Measurements from ENCODE around the gene AHDC1. TPM values are rescaled to one million over a fixed set of nuclear protein-coding genes. Genes with fewer than 3 reads are reported as not detected.
"Not testable (repeated sequence)": the region's sequence is repeated elsewhere in the genome, so short reads cannot be mapped to it uniquely, and the experiment has no call there.

The AHDC1 gene
- total and polyA plus RNA-seq, 9 of the 15 experiments (the other 6 are each of a cell fraction or from before 2014, with no cell fraction given) = 0.21 to 36.4 (median 4.7) TPM

DNA sequence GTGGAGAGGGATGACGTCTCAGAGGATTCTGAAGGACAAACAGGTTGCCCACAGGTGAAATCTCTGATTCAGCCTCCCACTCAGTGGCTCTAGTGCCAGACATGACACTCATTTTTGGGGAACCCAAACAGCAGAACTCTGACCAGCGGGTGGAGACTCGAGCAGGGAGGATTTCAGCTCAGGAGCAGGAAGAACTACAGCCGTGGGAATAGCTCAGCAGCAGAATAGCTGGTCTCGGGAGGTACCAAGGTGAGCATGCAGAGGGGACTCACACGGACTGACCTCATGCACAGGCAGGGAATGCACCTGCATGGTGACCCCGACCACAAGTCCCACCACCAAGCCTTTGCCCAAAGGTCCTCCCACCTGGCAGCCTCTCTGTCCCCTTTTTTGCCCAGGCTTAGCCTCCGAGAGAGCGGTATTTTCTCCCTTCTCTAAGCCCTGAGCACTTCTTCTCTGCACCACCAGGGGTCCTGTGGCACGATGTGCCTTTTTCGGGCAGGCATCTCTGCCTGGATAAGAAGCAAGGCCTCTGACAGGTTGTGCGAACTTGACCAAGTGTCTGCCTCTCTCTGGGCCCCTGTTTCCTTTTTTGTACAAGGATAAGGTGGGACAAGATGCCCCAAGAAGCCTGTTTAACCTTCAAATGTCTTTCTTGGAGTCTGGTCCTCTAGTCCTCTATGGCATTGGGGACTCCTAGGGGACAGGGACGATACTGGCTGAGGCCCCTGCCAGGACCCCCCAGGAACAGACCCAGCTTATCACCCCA, 39.8 kb upstream of the AHDC1 start (continued):
- TF ChIP-seq, protein P1, sequence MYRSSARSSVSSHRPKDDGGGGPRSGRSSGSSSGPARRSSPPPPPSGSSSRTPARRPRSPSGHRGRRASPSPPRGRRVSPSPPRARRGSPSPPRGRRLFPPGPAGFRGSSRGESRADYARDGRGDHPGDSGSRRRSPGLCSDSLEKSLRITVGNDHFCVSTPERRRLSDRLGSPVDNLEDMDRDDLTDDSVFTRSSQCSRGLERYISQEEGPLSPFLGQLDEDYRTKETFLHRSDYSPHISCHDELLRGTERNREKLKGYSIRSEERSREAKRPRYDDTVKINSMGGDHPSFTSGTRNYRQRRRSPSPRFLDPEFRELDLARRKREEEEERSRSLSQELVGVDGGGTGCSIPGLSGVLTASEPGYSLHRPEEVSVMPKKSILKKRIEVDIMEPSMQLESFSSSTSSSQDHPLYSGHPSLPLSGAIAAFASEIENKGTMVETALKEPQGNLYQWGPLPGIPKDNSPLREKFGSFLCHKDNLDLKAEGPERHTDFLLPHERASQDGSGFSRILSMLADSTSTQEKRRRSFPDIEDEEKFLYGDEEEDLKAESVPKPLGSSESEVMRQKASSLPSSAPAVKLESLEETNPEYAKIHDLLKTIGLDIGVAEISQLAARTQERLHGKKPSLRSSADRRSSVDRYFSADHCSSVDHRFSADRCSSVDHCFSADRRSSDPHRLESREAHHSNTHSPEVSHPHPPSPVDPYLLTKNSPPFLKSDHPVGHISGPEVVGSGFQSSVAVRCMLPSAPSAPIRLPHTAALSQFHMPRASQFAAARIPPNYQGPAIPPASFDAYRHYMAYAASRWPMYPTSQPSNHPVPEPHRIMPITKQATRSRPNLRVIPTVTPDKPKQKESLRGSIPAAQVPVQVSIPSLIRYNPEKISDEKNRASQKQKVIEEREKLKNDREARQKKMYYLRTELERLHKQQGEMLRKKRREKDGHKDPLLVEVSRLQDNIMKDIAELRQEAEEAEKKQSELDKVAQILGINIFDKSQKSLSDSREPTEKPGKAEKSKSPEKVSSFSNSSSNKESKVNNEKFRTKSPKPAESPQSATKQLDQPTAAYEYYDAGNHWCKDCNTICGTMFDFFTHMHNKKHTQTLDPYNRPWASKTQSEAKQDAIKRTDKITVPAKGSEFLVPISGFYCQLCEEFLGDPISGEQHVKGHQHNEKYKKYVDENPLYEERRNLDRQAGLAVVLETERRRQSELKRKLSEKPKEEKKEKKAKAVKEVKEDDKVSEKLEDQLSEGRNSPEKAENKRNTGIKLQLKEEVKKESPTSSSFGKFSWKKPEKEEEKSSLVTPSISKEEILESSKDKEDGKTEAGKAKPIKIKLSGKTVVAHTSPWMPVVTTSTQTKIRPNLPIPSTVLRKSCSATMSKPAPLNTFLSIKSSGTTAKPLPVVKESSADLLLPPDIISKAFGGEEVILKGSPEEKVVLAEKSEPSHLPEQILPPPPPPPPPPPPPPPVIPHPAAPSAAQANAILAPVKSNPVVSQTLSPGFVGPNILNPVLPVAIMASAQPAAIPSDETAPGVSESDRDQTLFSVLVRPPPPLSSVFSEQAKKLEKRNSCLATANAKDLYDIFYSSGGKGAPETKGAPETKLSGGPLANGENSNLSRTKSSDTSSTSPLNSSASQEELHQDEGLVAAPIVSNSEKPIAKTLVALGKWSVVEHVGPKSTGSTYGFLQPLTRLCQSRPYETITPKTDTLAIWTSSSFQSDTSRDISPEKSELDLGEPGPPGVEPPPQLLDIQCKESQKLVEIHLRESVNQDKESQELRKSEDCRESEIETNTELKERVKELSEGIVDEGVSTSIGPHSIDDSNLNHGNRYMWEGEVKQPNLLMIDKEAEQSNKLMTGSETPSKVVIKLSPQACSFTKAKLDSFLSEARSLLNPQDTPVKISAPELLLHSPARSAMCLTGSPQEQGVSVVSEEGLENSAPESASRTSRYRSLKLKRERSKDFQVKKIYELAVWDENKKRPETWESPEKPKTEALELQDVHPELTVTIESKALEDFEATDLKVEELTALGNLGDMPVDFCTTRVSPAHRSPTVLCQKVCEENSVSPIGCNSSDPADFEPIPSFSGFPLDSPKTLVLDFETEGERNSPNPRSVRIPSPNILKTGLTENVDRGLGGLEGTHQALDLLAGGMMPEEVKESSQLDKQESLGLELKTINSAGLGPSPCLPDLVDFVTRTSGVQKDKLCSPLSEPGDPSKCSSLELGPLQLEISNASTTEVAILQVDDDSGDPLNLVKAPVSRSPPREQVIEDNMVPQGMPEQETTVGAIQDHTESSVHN (IDR thresholded peaks at IDR 0.05; ENCODE audit: borderline replicate concordance in 1 of 2, low read depth in 1 of 2) = no peak
- TF ChIP-seq, protein P2, sequence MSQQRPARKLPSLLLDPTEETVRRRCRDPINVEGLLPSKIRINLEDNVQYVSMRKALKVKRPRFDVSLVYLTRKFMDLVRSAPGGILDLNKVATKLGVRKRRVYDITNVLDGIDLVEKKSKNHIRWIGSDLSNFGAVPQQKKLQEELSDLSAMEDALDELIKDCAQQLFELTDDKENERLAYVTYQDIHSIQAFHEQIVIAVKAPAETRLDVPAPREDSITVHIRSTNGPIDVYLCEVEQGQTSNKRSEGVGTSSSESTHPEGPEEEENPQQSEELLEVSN (IDR thresholded peaks at IDR 0.05; ENCODE audit: borderline replicate concordance in 1 of 2, extremely low read depth in 1 of 2, insufficient read depth in 1 of 2, insufficient read length in 1 of 2, low read depth in 1 of 2, low read length in 1 of 2, poor library complexity in 1 of 2, severe bottlenecking in 1 of 2) = peak in 1 of 2 experiments; percentile 16

DNA sequence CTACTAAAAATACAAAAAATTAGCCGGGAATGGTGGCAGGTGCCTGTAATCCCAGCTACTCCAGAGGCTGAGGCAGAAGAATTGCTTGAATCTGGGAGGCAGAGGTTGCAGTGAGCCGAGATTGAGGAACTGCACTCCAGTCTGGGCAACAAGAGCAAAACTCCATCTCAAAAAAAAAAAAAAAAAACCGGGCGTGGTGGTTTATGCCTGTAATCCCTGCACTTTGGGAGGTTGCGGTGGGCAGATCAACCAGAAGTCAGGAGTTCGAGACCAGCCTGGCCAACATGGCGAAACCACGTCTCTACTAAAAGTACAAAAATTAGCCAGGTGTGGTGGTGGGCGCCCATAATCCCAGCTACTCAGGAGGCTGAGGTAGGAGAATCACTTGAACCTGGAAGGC, 36.6 kb upstream of the AHDC1 start:
- H3K36me3 ChIP-seq (ENCODE audit: control insufficient read depth, insufficient read depth, low read length); H2AFZ ChIP-seq (ENCODE audit: low read depth, low read length); FAIRE-seq; H3K4me2 ChIP-seq (ENCODE audit: insufficient read depth, low read length); H3K9ac ChIP-seq (ENCODE audit: insufficient read depth in 1 of 2, low read depth in 2 of 2, low read length in 2 of 2); H3K9me3 ChIP-seq (replicated peaks; ENCODE audit: control insufficient read depth, insufficient read depth, low read depth, low read length); H3K4me3 ChIP-seq; BruUV-seq (replicated peaks); in situ Hi-C loops (cut with MboI); ATAC-seq; CTCF ChIA-PET (ENCODE audit: low intra/inter-chr PET ratio); H3K27ac ChIP-seq (ENCODE audit: extremely low read depth, low read depth, low read length); intact Hi-C loops (cut with micrococcal nuclease); H3K27me3 ChIP-seq (ENCODE audit: control insufficient read depth in 2 of 2, insufficient read depth in 2 of 2, low read length in 2 of 2); H3K4me1 ChIP-seq (replicated peaks in 1 of 2; ENCODE audit: control insufficient read depth in 2 of 2, insufficient read depth in 2 of 2, low read length in 2 of 2); H3K79me2 ChIP-seq (ENCODE audit: control insufficient read depth, insufficient read depth, low read length); H4K20me1 ChIP-seq (replicated peaks; ENCODE audit: control insufficient read depth, insufficient read depth, low read length); H3K9me1 ChIP-seq (ENCODE audit: control insufficient read depth, insufficient read depth, low read length); DNase-seq (ENCODE audit: extremely low read depth in 1 of 4, low spot score in 3 of 4): not testable (repeated sequence)
- WGBS (ENCODE audit: insufficient coverage, low coverage, missing lambda C conversion rate) = 35% methylated on average over 8 of the region's 9 CpGs
- POLR2A ChIA-PET = interaction anchor here (1.0 kb wide), 1 partner anchor 32 kb away, joined by 3 read pairs; the partner anchor contains the start of gene IFI6

Data from K562 (cell line).